ENCODE measurements around the gene GPR137B. TPM values are rescaled to one million over a fixed set of nuclear protein-coding genes. Genes with fewer than 3 reads are reported as not detected.
"Not testable (repeated sequence)": the region's sequence is repeated elsewhere in the genome, so short reads cannot be mapped to it uniquely, and the experiment has no call there.

Gene GPR137B
- total RNA-seq, 1 experiment from 2014 or later = 11.4 TPM

DNA sequence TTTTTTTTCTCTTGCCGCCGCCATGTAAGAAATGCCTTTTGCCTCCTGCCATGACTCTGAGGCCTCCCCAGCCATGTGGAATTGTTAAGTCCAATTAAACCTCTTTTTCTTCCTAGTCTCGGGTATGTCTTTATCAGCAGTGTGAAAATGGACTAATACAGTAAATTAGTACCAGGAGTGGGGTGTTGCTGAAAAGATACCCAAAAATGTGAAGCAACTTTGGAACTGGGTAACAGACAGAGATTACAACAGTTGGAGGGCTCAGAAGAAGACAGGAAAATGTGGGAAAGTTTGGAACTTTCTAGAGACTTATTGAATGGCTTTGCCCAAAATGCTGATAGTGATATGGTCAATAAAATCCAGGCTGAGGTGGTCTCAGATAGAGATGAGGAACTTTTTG lies 19.4 kb downstream of the GPR137B start:
- H3K9me3 ChIP-seq (ENCODE audit: control insufficient read depth in 1 of 2, insufficient read depth in 1 of 2, low read depth in 1 of 2, low read length in 2 of 2); H2AFZ ChIP-seq (ENCODE audit: low read depth, low read length, poor library complexity, severe bottlenecking); H4K20me1 ChIP-seq (ENCODE audit: insufficient read depth); POLR2A ChIA-PET; H3K9me2 ChIP-seq (ENCODE audit: insufficient read depth); H3K27me3 ChIP-seq (ENCODE audit: insufficient read depth, low read length); H3K27ac ChIP-seq (ENCODE audit: low read depth, low read length); H3K36me3 ChIP-seq (ENCODE audit: control insufficient read depth in 1 of 2, insufficient read depth in 2 of 2, low read length in 2 of 2); H3K4me3 ChIP-seq (replicated peaks in 1 of 2; ENCODE audit: low read depth in 1 of 2, low read length in 2 of 2); DNase-seq (ENCODE audit: low read depth, low spot score); BruUV-seq (replicated peaks); RAD21 ChIA-PET (ENCODE audit: low non-redundant PET in 1 of 2, low total read pairs in 2 of 2, uncharacterized antibody in 2 of 2, unreplicated experiment in 2 of 2); CTCF ChIA-PET; H3K4me1 ChIP-seq (ENCODE audit: control insufficient read depth in 1 of 2, insufficient read depth in 2 of 2, low read length in 2 of 2); H3K79me2 ChIP-seq (ENCODE audit: insufficient read depth, low read length); ATAC-seq; H3K4me2 ChIP-seq (ENCODE audit: low read length); H3K9ac ChIP-seq (ENCODE audit: low read length); intact Hi-C loops (cut with micrococcal nuclease): not testable (repeated sequence)

DNA sequence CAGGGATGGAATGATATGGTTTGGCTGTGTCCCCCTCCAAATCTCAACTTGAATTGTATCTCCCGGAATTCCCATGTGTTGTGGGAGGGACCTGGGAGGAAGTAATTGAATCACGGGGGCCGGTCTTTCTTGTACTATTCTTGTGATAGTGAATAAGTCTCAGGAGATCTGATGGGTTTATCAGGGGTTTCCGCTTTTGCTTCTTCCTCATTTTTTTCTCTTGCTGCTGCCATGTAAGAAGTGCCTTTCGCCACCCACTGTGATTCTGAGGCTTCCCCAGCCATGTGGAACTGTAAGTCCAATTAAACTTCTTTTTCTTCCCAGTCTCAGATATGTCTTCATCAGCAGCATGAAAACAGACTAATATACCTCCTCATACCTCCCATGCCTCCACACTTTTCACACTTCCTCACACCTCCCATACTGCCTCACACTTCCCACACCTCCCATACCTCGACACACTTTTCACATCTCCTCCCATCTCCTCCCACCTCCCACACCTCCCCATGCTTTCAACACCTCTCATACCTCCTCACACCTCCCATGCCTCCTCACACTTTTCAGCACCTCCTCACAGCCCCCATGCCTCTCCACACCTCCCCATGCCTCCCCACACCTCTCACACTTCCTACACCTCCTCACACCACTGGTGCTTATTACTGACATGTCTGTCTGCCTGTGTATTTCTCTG lies 21.3 kb downstream of the GPR137B start:
- intact Hi-C loops (cut with micrococcal nuclease) = no loop called here
- Histone ChIP-seq H3K9ac (ENCODE audit: low read length) (no peak overlapping the region), H3K79me2 (ENCODE audit: insufficient read depth, low read length) (no peaks in the 10 kb centered on the region), H3K27me3 (ENCODE audit: insufficient read depth, low read length) (no peaks in the 10 kb centered on the region), H3K4me3 (replicated peaks in 1 of 2; ENCODE audit: low read depth in 1 of 2, low read length in 2 of 2) (no peak overlapping the region), H2AFZ (ENCODE audit: low read depth, low read length, poor library complexity, severe bottlenecking) (no peak overlapping the region), H3K4me2 (ENCODE audit: low read length) (no peak overlapping the region), H3K36me3 (ENCODE audit: control insufficient read depth in 1 of 2, insufficient read depth in 2 of 2, low read length in 2 of 2) (no peaks in the 10 kb centered on the region), H3K9me3 (ENCODE audit: control insufficient read depth in 1 of 2, insufficient read depth in 1 of 2, low read depth in 1 of 2, low read length in 2 of 2) (no peaks in the 10 kb centered on the region; a peak in 1 of 4 replicates), H3K27ac (ENCODE audit: low read depth, low read length) (no peak overlapping the region), H4K20me1 (ENCODE audit: insufficient read depth) (no peaks in the 10 kb centered on the region), H3K9me2 (ENCODE audit: insufficient read depth) (no peaks in the 10 kb centered on the region), H3K4me1 (ENCODE audit: control insufficient read depth in 1 of 2, insufficient read depth in 2 of 2, low read length in 2 of 2) (no peaks in the 10 kb centered on the region)
- CTCF ChIA-PET = no interaction called here
- ATAC-seq (no peak), DNase-seq (ENCODE audit: low read depth, low spot score) (no peak)
- no TSS peak for BruUV-seq (replicated peaks)
- POLR2A ChIA-PET = no interaction called here
- RAD21 ChIA-PET (ENCODE audit: low non-redundant PET in 1 of 2, low total read pairs in 2 of 2, uncharacterized antibody in 2 of 2, unreplicated experiment in 2 of 2) = no interaction called here
- TF ChIP-seq, protein P1, sequence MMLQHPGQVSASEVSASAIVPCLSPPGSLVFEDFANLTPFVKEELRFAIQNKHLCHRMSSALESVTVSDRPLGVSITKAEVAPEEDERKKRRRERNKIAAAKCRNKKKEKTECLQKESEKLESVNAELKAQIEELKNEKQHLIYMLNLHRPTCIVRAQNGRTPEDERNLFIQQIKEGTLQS (IDR thresholded peaks at IDR 0.05) = no peak
- no peak for TF ChIP-seq YY1 (IDR thresholded peaks at IDR 0.05; ENCODE audit: extremely low read depth, insufficient replicate concordance, low read depth, low read length)
- TF ChIP-seq TCF7L2 (IDR thresholded peaks at IDR 0.05; ENCODE audit: borderline replicate concordance, extremely low read depth, insufficient read depth, insufficient read length) = no peak
- no peak for TF ChIP-seq CBX3 (IDR thresholded peaks at IDR 0.05; ENCODE audit: low read depth)
- no peak for TF ChIP-seq EZH2 (IDR thresholded peaks at IDR 0.05)
- TF ChIP-seq, protein P2, sequence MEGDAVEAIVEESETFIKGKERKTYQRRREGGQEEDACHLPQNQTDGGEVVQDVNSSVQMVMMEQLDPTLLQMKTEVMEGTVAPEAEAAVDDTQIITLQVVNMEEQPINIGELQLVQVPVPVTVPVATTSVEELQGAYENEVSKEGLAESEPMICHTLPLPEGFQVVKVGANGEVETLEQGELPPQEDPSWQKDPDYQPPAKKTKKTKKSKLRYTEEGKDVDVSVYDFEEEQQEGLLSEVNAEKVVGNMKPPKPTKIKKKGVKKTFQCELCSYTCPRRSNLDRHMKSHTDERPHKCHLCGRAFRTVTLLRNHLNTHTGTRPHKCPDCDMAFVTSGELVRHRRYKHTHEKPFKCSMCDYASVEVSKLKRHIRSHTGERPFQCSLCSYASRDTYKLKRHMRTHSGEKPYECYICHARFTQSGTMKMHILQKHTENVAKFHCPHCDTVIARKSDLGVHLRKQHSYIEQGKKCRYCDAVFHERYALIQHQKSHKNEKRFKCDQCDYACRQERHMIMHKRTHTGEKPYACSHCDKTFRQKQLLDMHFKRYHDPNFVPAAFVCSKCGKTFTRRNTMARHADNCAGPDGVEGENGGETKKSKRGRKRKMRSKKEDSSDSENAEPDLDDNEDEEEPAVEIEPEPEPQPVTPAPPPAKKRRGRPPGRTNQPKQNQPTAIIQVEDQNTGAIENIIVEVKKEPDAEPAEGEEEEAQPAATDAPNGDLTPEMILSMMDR (IDR thresholded peaks at IDR 0.05 in 2 of 3, conservative IDR thresholded peaks at IDR 0.05 in 1 of 3; ENCODE audit: borderline replicate concordance in 1 of 3, insufficient read depth in 1 of 3, low read depth in 2 of 3, low read length in 2 of 3) = no peak
- TF ChIP-seq, protein P3, sequence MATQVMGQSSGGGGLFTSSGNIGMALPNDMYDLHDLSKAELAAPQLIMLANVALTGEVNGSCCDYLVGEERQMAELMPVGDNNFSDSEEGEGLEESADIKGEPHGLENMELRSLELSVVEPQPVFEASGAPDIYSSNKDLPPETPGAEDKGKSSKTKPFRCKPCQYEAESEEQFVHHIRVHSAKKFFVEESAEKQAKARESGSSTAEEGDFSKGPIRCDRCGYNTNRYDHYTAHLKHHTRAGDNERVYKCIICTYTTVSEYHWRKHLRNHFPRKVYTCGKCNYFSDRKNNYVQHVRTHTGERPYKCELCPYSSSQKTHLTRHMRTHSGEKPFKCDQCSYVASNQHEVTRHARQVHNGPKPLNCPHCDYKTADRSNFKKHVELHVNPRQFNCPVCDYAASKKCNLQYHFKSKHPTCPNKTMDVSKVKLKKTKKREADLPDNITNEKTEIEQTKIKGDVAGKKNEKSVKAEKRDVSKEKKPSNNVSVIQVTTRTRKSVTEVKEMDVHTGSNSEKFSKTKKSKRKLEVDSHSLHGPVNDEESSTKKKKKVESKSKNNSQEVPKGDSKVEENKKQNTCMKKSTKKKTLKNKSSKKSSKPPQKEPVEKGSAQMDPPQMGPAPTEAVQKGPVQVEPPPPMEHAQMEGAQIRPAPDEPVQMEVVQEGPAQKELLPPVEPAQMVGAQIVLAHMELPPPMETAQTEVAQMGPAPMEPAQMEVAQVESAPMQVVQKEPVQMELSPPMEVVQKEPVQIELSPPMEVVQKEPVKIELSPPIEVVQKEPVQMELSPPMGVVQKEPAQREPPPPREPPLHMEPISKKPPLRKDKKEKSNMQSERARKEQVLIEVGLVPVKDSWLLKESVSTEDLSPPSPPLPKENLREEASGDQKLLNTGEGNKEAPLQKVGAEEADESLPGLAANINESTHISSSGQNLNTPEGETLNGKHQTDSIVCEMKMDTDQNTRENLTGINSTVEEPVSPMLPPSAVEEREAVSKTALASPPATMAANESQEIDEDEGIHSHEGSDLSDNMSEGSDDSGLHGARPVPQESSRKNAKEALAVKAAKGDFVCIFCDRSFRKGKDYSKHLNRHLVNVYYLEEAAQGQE (IDR thresholded peaks at IDR 0.05; ENCODE audit: low read depth) = no peak
- TF ChIP-seq ZFX (IDR thresholded peaks at IDR 0.05) = no peak
- no peak for TF ChIP-seq MAX (IDR thresholded peaks at IDR 0.05)
- TF ChIP-seq POLR2AphosphoS5 (IDR thresholded peaks at IDR 0.05; ENCODE audit: low read depth, low read length) = no peak
- no peak for TF ChIP-seq ELF1 (IDR thresholded peaks at IDR 0.05; ENCODE audit: borderline replicate concordance, low read depth)
- no peak for TF ChIP-seq RAD21 (IDR thresholded peaks at IDR 0.05; ENCODE audit: low read depth)

Measured in HCT116 (cell line).